SK-N-SH treated with all-trans-retinoic acid at 6 μM for 48 hours (cell line): ENCODE measurements around the gene SCAF1.
A peak's percentile ranks its signal among the peaks of the same experiment; 100 is the strongest.

Experiments used
- ATAC-seq: fragments of 200-7000 bp; cut with Tn5 transposase; 3 replicates; pipeline ENCODE4 v1.9.1; 2020; ENCODE audit warnings: mild to moderate bottlenecking, moderate library complexity
- ARNTL ChIP-seq: fragments of 450-650 bp; formaldehyde crosslinking; IDR thresholded peaks from 2 replicates; pipeline ENCODE4 v1.5.0; 2020; ENCODE audit warnings: low read depth, mild to moderate bottlenecking, moderate library complexity, borderline replicate concordance
- BACH2 ChIP-seq: fragments of 250-450 bp; sonication (Bioruptor Pico); IDR thresholded peaks from 2 replicates; pipeline ENCODE4 v1.9.0; 2021; ENCODE audit warnings: mild to moderate bottlenecking, borderline replicate concordance
- CREB5 ChIP-seq: fragments of 250-450 bp; sonication (Bioruptor Pico); IDR thresholded peaks from 2 replicates; pipeline ENCODE4 v1.5.1; 2020; ENCODE audit warnings: low read depth, mild to moderate bottlenecking, moderate library complexity
- CSDC2 ChIP-seq: fragments of 250-450 bp; sonication (Bioruptor Pico); IDR thresholded peaks from 2 replicates; pipeline ENCODE4 v1.5.0; 2020; ENCODE audit warnings: mild to moderate bottlenecking, moderate library complexity
- CSRNP3 ChIP-seq: fragments of 250-450 bp; sonication (Bioruptor Pico); IDR thresholded peaks from 2 replicates; pipeline ENCODE4 v1.5.1; 2021; ENCODE audit warnings: mild to moderate bottlenecking, moderate library complexity
- ESRRG ChIP-seq: fragments of 250-450 bp; sonication (Bioruptor Pico); IDR thresholded peaks from 2 replicates; pipeline ENCODE4 v1.6.1; 2021; ENCODE audit warnings: mild to moderate bottlenecking
- GLIS3 ChIP-seq: fragments of 250-450 bp; sonication (Bioruptor Pico); IDR thresholded peaks from 2 replicates; pipeline ENCODE4 v1.5.0; 2020; ENCODE audit warnings: mild to moderate bottlenecking, moderate library complexity
- ISL1 ChIP-seq: fragments of 250-450 bp; sonication (Bioruptor Pico); IDR thresholded peaks from 2 replicates; pipeline ENCODE4 v2.1.2; 2022; ENCODE audit warnings: mild to moderate bottlenecking, moderate library complexity
- PATZ1 ChIP-seq: fragments of 250-450 bp; sonication (Bioruptor Pico); IDR thresholded peaks from 2 replicates; pipeline ENCODE4 v1.8.0; 2020; ENCODE audit warnings: mild to moderate bottlenecking, moderate library complexity, borderline replicate concordance
- POU6F1 ChIP-seq: fragments of 250-450 bp; sonication (Bioruptor Pico); IDR thresholded peaks from 2 replicates; pipeline ENCODE4 v1.8.0; 2021; ENCODE audit warnings: low read depth, mild to moderate bottlenecking, moderate library complexity, borderline replicate concordance
- RARB ChIP-seq: fragments of 250-450 bp; sonication (Bioruptor Pico); IDR thresholded peaks from 2 replicates; pipeline ENCODE4 v1.8.0; 2021; ENCODE audit warnings: mild to moderate bottlenecking, moderate library complexity
- SNAI2 ChIP-seq: fragments of 250-450 bp; sonication (Bioruptor Pico); IDR thresholded peaks from 2 replicates; pipeline ENCODE4 v1.5.0; 2020; ENCODE audit warnings: mild to moderate bottlenecking, moderate library complexity
- TCF4 ChIP-seq: fragments of 250-450 bp; sonication (Bioruptor Pico); IDR thresholded peaks from 2 replicates; pipeline ENCODE4 v1.8.0; 2021; ENCODE audit warnings: mild to moderate bottlenecking, moderate library complexity, borderline replicate concordance
- TSHZ2 ChIP-seq: fragments of 250-450 bp; sonication (Bioruptor Pico); IDR thresholded peaks from 2 replicates; pipeline ENCODE4 v1.5.0; 2020; ENCODE audit warnings: mild to moderate bottlenecking, moderate library complexity
- ZC3H10 ChIP-seq: fragments of 250-450 bp; sonication (Bioruptor Pico); IDR thresholded peaks from 2 replicates; pipeline ENCODE4 v1.5.1; 2021; ENCODE audit warnings: mild to moderate bottlenecking, moderate library complexity
- ZFP3 ChIP-seq: fragments of 250-450 bp; sonication (Bioruptor Pico); IDR thresholded peaks from 2 replicates; pipeline ENCODE4 v1.5.0; 2020; ENCODE audit warnings: mild to moderate bottlenecking, moderate library complexity
- ZFP30 ChIP-seq: fragments of 450-650 bp; formaldehyde crosslinking; IDR thresholded peaks from 2 replicates; pipeline ENCODE4 v1.5.0; 2022; ENCODE audit warnings: mild to moderate bottlenecking, moderate library complexity
- ZNF70 ChIP-seq: fragments of 450-650 bp; formaldehyde crosslinking; IDR thresholded peaks from 2 replicates; pipeline ENCODE4 v1.5.0; 2020; ENCODE audit warnings: mild to moderate bottlenecking, moderate library complexity
- ZNF8 ChIP-seq: fragments of 450-650 bp; formaldehyde crosslinking; IDR thresholded peaks from 2 replicates; pipeline ENCODE4 v1.5.0; 2020; ENCODE audit warnings: mild to moderate bottlenecking, moderate library complexity

Gene SCAF1

DNA sequence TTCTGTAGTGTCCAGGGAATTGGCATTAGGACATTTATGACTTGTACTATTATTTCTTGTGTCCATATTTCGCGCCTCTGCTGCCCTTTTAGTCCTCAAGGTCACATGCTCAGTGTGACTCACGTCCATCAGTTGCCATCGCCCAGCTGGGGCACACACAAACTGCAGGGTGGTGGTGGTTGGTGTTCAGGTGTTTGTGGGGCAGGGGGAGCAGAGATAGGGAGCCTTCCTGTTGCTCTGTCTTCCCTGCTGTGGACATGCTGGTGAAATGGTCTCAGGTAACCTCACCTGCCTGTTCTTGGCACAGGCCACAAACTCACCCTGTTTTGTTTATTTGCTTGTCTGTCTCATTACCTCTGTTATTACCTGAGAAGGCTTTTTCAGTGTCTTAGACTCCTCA is 28.6 kb upstream of the SCAF1 start (continued):
- no peak for TF ChIP-seq BACH2 (CRISPR knock-in tag)
- no peak for TF ChIP-seq ZNF8
- TF ChIP-seq ESRRG (CRISPR knock-in tag), result no peak

GRCh38 chr19:49614096-49614833 is 27.7 kb upstream of the SCAF1 start:
- ATAC-seq, result peak; percentile 70
- TF ChIP-seq BACH2 (CRISPR knock-in tag), result no peak
- no peak for TF ChIP-seq ZC3H10
- no peak for TF ChIP-seq ZFP3 (CRISPR knock-in tag)
- no peak for TF ChIP-seq ZNF70 (CRISPR knock-in tag)
- TF ChIP-seq CREB5 (CRISPR knock-in tag), result no peak
- TF ChIP-seq ARNTL, result no peak
- no peak for TF ChIP-seq ZFP30 (CRISPR knock-in tag)

- TF ChIP-seq TSHZ2 (CRISPR knock-in tag), result no peak
- no peak for TF ChIP-seq CSDC2 (CRISPR knock-in tag)
- TF ChIP-seq SNAI2, result no peak
- TF ChIP-seq ESRRG (CRISPR knock-in tag), result no peak
- no peak for TF ChIP-seq GLIS3 (CRISPR knock-in tag)
- no peak for TF ChIP-seq ZFP3 (CRISPR knock-in tag)
- no peak for TF ChIP-seq POU6F1 (CRISPR knock-in tag)
- TF ChIP-seq ZFP30 (CRISPR knock-in tag), result no peak
- TF ChIP-seq BACH2 (CRISPR knock-in tag), result no peak
- no peak for TF ChIP-seq PATZ1 (CRISPR knock-in tag)
- TF ChIP-seq CSRNP3 (CRISPR knock-in tag), result no peak
- no peak for TF ChIP-seq RARB
- TF ChIP-seq ZC3H10, result no peak
- TF ChIP-seq, all 23 proteins: peak for 0
- no peak for ATAC-seq
Observed at GRCh38 chr19:49615861-49616260, 26.1 kb upstream of the SCAF1 start.

- no peak for TF ChIP-seq ARNTL
- TF ChIP-seq BACH2 (CRISPR knock-in tag), result no peak
- no peak for ATAC-seq
Observed at GRCh38 chr19:49616532-49616931, 25.5 kb upstream of the SCAF1 start.

DNA sequence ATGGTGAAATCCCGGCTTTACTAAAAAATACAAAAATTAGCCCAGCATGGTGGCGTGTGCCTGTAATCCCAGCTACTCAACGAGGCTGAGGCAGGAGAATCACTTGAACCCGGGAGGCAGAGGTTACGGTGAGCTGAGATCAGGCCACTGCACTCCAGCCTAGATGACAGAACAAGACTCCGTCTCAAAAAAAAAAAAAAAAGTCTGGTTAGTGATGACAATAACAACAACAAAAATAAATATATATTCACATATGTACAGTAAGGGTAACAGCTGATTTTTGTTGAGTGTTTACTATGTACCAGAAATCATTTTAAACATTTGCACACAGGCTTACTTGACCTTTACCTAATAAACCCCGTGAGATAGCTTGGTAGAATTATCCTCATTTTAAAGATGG is 25.1 kb upstream of the SCAF1 start:
- no peak for TF ChIP-seq ARNTL
- no peak for TF ChIP-seq SNAI2
- TF ChIP-seq TCF4 (CRISPR knock-in tag), result no peak
- no peak for TF ChIP-seq ISL1
- no peak for TF ChIP-seq PATZ1 (CRISPR knock-in tag)
- TF ChIP-seq ZFP3 (CRISPR knock-in tag), result no peak
- TF ChIP-seq TSHZ2 (CRISPR knock-in tag), result no peak
- TF ChIP-seq ZFP30 (CRISPR knock-in tag), result no peak
- TF ChIP-seq BACH2 (CRISPR knock-in tag), result no peak
- ATAC-seq, result no peak
